AG10803 (cell line): ENCODE measurements around the gene ACSS1.

Source experiments
- DNase-seq: peaks from one replicate; pipeline ENCODE4 v3.0.0; 2010; ENCODE audit warnings: low read depth
- H3K4me3 ChIP-seq: 2 replicates; pipeline ENCODE4 v1.5.1; 2011; ENCODE audit warnings: mild to moderate bottlenecking, low read length, control low read depth
- CTCF ChIP-seq: conservative IDR thresholded peaks from 2 replicates; pipeline ENCODE4 v1.5.1; 2011; ENCODE audit warnings: mild to moderate bottlenecking, low read length, control low read depth, inconsistent platforms

The ACSS1 gene

DNA sequence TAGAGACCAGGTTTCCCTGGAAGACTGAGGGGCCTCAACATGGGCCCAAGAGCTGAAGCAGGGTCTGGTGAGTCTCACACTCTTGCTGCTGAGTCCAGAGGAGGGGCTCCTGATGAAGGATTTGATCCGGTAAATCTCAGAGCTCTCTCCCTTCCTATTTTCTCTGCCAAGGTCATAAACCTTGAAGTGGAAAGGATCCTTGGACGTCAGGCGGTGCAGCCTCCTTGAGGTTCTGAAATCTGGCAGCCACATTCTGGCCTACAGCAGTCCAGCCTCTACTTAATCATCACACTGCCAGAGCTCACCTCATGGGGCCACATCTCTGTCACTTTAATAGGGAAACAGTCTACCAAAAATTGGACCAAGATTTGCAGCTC is 24.0 kb downstream of the ACSS1 start:
- no peak for DNase-seq
- TF ChIP-seq CTCF: no peak
- no peak overlapping the region for H3K4me3 ChIP-seq

DNA sequence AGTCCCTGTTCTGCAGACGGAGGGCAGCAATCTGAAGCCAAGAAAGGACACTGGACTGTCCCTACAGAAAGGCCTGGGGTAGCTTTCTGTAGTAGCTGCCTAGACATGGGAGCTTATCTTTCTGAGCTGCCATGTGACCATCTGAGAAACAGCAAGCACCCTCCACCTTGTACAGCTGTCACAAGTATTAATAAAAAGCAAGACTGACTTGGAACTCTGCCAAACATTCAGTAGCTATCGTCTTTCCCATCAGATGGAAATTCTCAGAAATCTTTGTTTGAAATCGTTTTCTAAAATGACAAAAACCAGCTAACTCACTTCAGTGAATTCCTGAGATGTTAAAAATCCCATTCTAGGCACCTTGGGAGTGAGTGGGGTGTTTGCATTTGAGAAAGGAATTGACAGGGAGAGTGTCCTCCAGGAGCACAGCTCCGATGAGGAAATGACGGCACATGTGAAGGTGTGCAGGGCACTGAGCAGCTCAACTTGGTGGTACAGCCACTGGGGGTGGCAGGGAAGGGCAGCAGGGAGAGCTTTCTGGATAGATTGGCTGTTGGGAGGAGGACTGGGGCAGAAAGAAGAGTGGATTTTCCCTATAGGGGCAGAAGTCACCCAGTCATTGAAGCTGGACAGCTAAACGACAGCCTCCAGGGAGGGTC is 24.5 kb downstream of the ACSS1 start:
- TF ChIP-seq CTCF: no peak
- no peak overlapping the region for H3K4me3 ChIP-seq
- no peak for DNase-seq

GRCh38 chr20:25032478-25033264 is 25.3 kb downstream of the ACSS1 start:
- no peak overlapping the region for H3K4me3 ChIP-seq
- no peak for DNase-seq
- TF ChIP-seq CTCF: no peak

DNA sequence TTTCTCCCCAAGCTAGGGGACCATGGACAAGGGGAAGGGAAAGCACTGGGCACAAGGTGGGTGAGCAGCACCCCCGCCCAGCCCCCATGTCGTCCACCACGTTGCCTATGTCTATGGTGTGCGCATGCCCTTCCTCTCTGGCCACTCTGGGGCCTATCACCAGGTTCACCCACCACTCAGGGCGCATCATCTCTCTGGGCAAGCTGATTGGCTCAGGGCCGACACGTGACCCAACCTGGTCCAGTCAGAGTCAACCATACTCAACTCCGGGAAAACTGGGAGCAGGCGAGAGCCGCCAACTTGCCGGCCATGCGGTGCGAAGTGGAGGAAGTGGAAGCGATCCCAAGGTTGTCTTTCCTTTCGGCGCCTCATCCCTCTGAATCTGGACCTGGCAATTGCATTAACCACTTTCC is 25.9 kb downstream of the ACSS1 start:
- no peak for DNase-seq
- TF ChIP-seq CTCF: no peak
- H3K4me3 ChIP-seq: no peak overlapping the region

GRCh38 chr20:25031241-25031640 is 26.7 kb downstream of the ACSS1 start:
- no peak overlapping the region for H3K4me3 ChIP-seq
- no peak for TF ChIP-seq CTCF
- DNase-seq: no peak

GRCh38 chr20:25030649-25031207 is 27.2 kb downstream of the ACSS1 start:
- no peak for DNase-seq
- H3K4me3 ChIP-seq: no peak overlapping the region
- TF ChIP-seq CTCF: no peak
